SK-N-SH (cell line): ENCODE results near the gene TCF12. TPM values are rescaled to one million over a fixed set of nuclear protein-coding genes. Genes with fewer than 3 reads are reported as not detected.

ENCODE experiments used
- CTCF ChIA-PET: fragments of 300-600, 350-600 bp; formaldehyde crosslinking; extraction: SDS; loops from one replicate; lab custom pipeline; 2021; lab: Yijun Ruan, JAX
- POLR2A ChIA-PET: fragments of 350-600 bp; sonication (Branson Sonifier 250); formaldehyde crosslinking; extraction: SDS; loops from one replicate; lab custom pipeline; 2020; ENCODE audit warnings: antibody characterized with exemption, inconsistent platforms; lab: Yijun Ruan, JAX
- DNase-seq: peaks from one replicate; pipeline ENCODE4 v3.0.0; 2012
- H2AFZ ChIP-seq: fragments of 200-600 bp; sonication (generic); 2 replicates; pipeline ENCODE4 v1.8.1; 2016; ENCODE audit warnings: antibody characterized with exemption, mild to moderate bottlenecking, low read depth
- H3F3A ChIP-seq: fragments of 200-600 bp; sonication (generic); replicated peaks from 2 replicates; pipeline ENCODE3; 2016; ENCODE audit warnings: antibody characterized with exemption, mild to moderate bottlenecking; ENCODE audit not compliant: insufficient read depth
- H3K27ac ChIP-seq, 2 experiments: fragments of 200-500 bp in 1 of 2; fragments of 200-600 bp in 1 of 2; sonication (Bioruptor generic) in 1 of 2; sonication (generic), shearing (Covaris generic) in 1 of 2; 2 replicates each; pipeline versions ENCODE4 v1.5.1 to v1.6.1; 2014 to 2016; ENCODE audit warnings: low read depth in 2 of 2, inconsistent platforms in 1 of 2, low read length in 1 of 2, mild to moderate bottlenecking in 1 of 2, mixed read lengths in 1 of 2
- H3K27me3 ChIP-seq: fragments of 200-600 bp; sonication (generic), shearing (Covaris generic); 2 replicates; pipeline ENCODE4 v1.6.1; 2016; ENCODE audit warnings: mixed run types; ENCODE audit not compliant: insufficient read depth
- H3K36me3 ChIP-seq, 2 experiments: fragments of 200-500 bp in 1 of 2; fragments of 200-600 bp in 1 of 2; sonication (Bioruptor generic) in 1 of 2; sonication (generic) in 1 of 2; replicated peaks in 1 of 2; 2 replicates each; pipeline versions ENCODE3 to v1.5.1; 2014 to 2016; ENCODE audit warnings: low read length in 1 of 2, mild to moderate bottlenecking in 1 of 2; ENCODE audit not compliant: insufficient read depth in 2 of 2, control insufficient read depth in 1 of 2
- H3K4me1 ChIP-seq, 2 experiments: fragments of 200-500 bp in 1 of 2; fragments of 200-600 bp in 1 of 2; sonication (Bioruptor generic) in 1 of 2; sonication (generic), shearing (Covaris generic) in 1 of 2; 2 replicates each; pipeline versions ENCODE4 v1.5.1 to v1.6.1; 2014 to 2016; ENCODE audit warnings: low read depth in 1 of 2, low read length in 1 of 2, mixed run types in 1 of 2; ENCODE audit not compliant: insufficient read depth in 2 of 2, control insufficient read depth in 1 of 2
- H3K4me2 ChIP-seq: fragments of 200-600 bp; sonication (generic), shearing (Covaris generic); 2 replicates; pipeline ENCODE4 v1.6.1; 2017; ENCODE audit warnings: mixed run types
- H3K4me3 ChIP-seq, 2 experiments: fragments of 200-500 bp in 1 of 2; fragments of 200-600 bp in 1 of 2; sonication (Bioruptor generic) in 1 of 2; sonication (generic), shearing (Covaris generic) in 1 of 2; 2 replicates each; pipeline versions ENCODE4 v1.5.1 to v1.8.1; 2014 to 2016; ENCODE audit warnings: low read depth in 2 of 2, inconsistent platforms in 1 of 2, low read length in 1 of 2, mild to moderate bottlenecking in 1 of 2, mixed read lengths in 1 of 2, moderate library complexity in 1 of 2
- H3K79me2 ChIP-seq: fragments of 200-600 bp; sonication (generic); 2 replicates; pipeline ENCODE4 v1.8.1; 2017; ENCODE audit warnings: mild to moderate bottlenecking; ENCODE audit not compliant: insufficient read depth
- H3K9ac ChIP-seq: fragments of 200-600 bp; sonication (generic); 2 replicates; pipeline ENCODE4 v1.6.1; 2017; ENCODE audit warnings: mixed run types
- H3K9me2 ChIP-seq: fragments of 200-600 bp; sonication (generic); 2 replicates; pipeline ENCODE4 v1.6.1; 2017; ENCODE audit warnings: mixed run types
- H3K9me3 ChIP-seq: fragments of 200-600 bp; sonication (generic); 2 replicates; pipeline ENCODE4 v1.6.1; 2017; ENCODE audit warnings: mixed run types, mild to moderate bottlenecking, moderate library complexity
- H4K20me1 ChIP-seq: fragments of 200-600 bp; sonication (generic); 2 replicates; pipeline ENCODE4 v1.6.1; 2017; ENCODE audit warnings: mild to moderate bottlenecking, mixed run types; ENCODE audit not compliant: insufficient read depth
- CTCF ChIP-seq: fragments of 200-600 bp; sonication (generic); IDR thresholded peaks from 2 replicates; pipeline ENCODE4 v1.6.1; 2017; ENCODE audit warnings: antibody characterized with exemption, mild to moderate bottlenecking, moderate library complexity
- EZH2phosphoT487 ChIP-seq: fragments of 200-600 bp; sonication (generic); IDR thresholded peaks from 2 replicates; pipeline ENCODE4 v1.6.1; 2017; ENCODE audit warnings: low read depth, mixed run types, mild to moderate bottlenecking, antibody characterized with exemption, moderate library complexity, borderline replicate concordance
- FOSL2 ChIP-seq: IDR thresholded peaks from 2 replicates; pipeline ENCODE4 v1.4.0; 2012; ENCODE audit warnings: low read depth, mild to moderate bottlenecking, moderate library complexity, borderline replicate concordance
- FOXJ3 ChIP-seq: sonication (generic); formaldehyde crosslinking; IDR thresholded peaks from 2 replicates; pipeline ENCODE4 v1.5.1; 2020; ENCODE audit warnings: mild to moderate bottlenecking, missing genetic modification reagents
- GATA2 ChIP-seq: sonication (generic); formaldehyde crosslinking; IDR thresholded peaks from 2 replicates; pipeline ENCODE4 v1.5.0; 2020; ENCODE audit warnings: mild to moderate bottlenecking, missing genetic modification reagents
- JUND ChIP-seq: IDR thresholded peaks from 2 replicates; pipeline ENCODE4 v1.4.0; 2012
- MAX ChIP-seq: IDR thresholded peaks from 2 replicates; pipeline ENCODE4 v1.4.0; 2012; ENCODE audit warnings: low read depth
- NFIC ChIP-seq: IDR thresholded peaks from 2 replicates; pipeline ENCODE4 v1.4.0; 2012; ENCODE audit warnings: borderline replicate concordance
- POLR2AphosphoS5 ChIP-seq: IDR thresholded peaks from 2 replicates; pipeline ENCODE4 v1.6.1; 2012; ENCODE audit warnings: low read depth, low read length
- RAD21 ChIP-seq: IDR thresholded peaks from 2 replicates; pipeline ENCODE4 v1.6.1; 2012; ENCODE audit warnings: mild to moderate bottlenecking, low read length
- SIN3A ChIP-seq: IDR thresholded peaks from 2 replicates; pipeline ENCODE4 v1.6.1; 2012; ENCODE audit warnings: low read depth, mild to moderate bottlenecking, low read length, moderate library complexity, borderline replicate concordance
- SMC3 ChIP-seq: IDR thresholded peaks from 2 replicates; pipeline ENCODE4 v1.6.1; 2012; ENCODE audit warnings: low read depth, low read length, improper control_type of control experiment
- TAF1 ChIP-seq: IDR thresholded peaks from 2 replicates; pipeline ENCODE4 v1.6.1; 2012; ENCODE audit warnings: low read depth, mild to moderate bottlenecking, low read length, moderate library complexity, borderline replicate concordance
- TCF12 ChIP-seq: IDR thresholded peaks from 2 replicates; pipeline ENCODE4 v1.4.0; 2012
- TEAD4 ChIP-seq: IDR thresholded peaks from 2 replicates; pipeline ENCODE4 v1.4.0; 2012; ENCODE audit warnings: mild to moderate bottlenecking, borderline replicate concordance; ENCODE audit not compliant: insufficient read depth
- USF2 ChIP-seq: fragments of 150-350 bp; IDR thresholded peaks from 2 replicates; pipeline ENCODE4 v1.6.1; 2017; ENCODE audit warnings: antibody characterized with exemption, low read length, low read depth, borderline replicate concordance
- YY1 ChIP-seq: IDR thresholded peaks from 2 replicates; pipeline ENCODE4 v1.4.0; 2012; ENCODE audit warnings: low read depth, mild to moderate bottlenecking
- ZBTB33 ChIP-seq: IDR thresholded peaks from 2 replicates; pipeline ENCODE4 v1.4.0; 2012; ENCODE audit warnings: low read depth, borderline replicate concordance
- WGBS: methylation state at CpG from one replicate; pipeline ENCODE4 v1.1.6; 2017; ENCODE audit warnings: low lambda C conversion rate; 5-methylcytosine and 5-hydroxymethylcytosine counted together
- polyA plus RNA-seq, 3 experiments: library from polyadenylated mRNA; depleted of rRNA; stranded (reverse); fragments of >200 nt; gene quantifications; 2 replicates each; pipeline ENCODE4 v1.2.3, GENCODE V29; 2012
- TF ChIP-seq, protein P1 (sequence below): fragments of 150-350 bp; IDR thresholded peaks from 2 replicates; pipeline ENCODE4 v1.6.1; 2016; ENCODE audit warnings: mild to moderate bottlenecking, low read depth, low read length
- TF ChIP-seq, protein P2 (sequence below): IDR thresholded peaks from 2 replicates; pipeline ENCODE4 v1.6.1; 2012; ENCODE audit warnings: mild to moderate bottlenecking, low read depth, low read length, moderate library complexity

TCF12 gene
- polyA plus RNA-seq, 1 of the 3 experiments (the other 2 are of a cell fraction) = 49.6 TPM

- H3K4me2 ChIP-seq = no peak overlapping the region
- POLR2A ChIA-PET = interaction anchor here (0.6 kb wide), 1 partner anchor 257 kb away, joined by 4 read pairs; no protein-coding TSS in a partner anchor
- no peaks in the 10 kb centered on the region; the same call in 1 of the 2 replicates for H3K9me3 ChIP-seq
- H3K79me2 ChIP-seq = no peaks in the 10 kb centered on the region; the same call in 1 of the 2 replicates
- peaks cover 3% of the 10 kb centered on the region for H3F3A ChIP-seq
- no peaks in the 10 kb centered on the region for H4K20me1 ChIP-seq
- CTCF ChIA-PET = interaction anchor here (1.3 to 2.0 kb wide), 2 partner anchors 12 to 123 kb away, joined by 6 to 9 read pairs; no protein-coding TSS in a partner anchor
- 82% methylated on average over 5 of the region's 5 CpGs for WGBS
- H3K4me3 ChIP-seq = no peak overlapping the region
- H3K27me3 ChIP-seq = no peaks in the 10 kb centered on the region
- TF ChIP-seq SMC3 = no peak
- TF ChIP-seq GATA2 (CRISPR knock-in tag) = no peak
- no peak for TF ChIP-seq USF2
- TF ChIP-seq POLR2AphosphoS5 = no peak
- TF ChIP-seq ZBTB33 = no peak
- TF ChIP-seq TEAD4 = no peak
- no peak for TF ChIP-seq NFIC
- no peak for TF ChIP-seq FOSL2
- TF ChIP-seq MAX = no peak
- TF ChIP-seq EZH2phosphoT487 = no peak
- no peak for TF ChIP-seq JUND
- TF ChIP-seq YY1 = no peak
- TF ChIP-seq SIN3A = no peak
- TF ChIP-seq RAD21 = no peak
- TF ChIP-seq TCF12 = no peak
- no peak for TF ChIP-seq TAF1
- TF ChIP-seq, protein P1, sequence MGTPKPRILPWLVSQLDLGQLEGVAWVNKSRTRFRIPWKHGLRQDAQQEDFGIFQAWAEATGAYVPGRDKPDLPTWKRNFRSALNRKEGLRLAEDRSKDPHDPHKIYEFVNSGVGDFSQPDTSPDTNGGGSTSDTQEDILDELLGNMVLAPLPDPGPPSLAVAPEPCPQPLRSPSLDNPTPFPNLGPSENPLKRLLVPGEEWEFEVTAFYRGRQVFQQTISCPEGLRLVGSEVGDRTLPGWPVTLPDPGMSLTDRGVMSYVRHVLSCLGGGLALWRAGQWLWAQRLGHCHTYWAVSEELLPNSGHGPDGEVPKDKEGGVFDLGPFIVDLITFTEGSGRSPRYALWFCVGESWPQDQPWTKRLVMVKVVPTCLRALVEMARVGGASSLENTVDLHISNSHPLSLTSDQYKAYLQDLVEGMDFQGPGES = no peak
- TF ChIP-seq FOXJ3 (CRISPR knock-in tag) = no peak
- TF ChIP-seq, protein P2, sequence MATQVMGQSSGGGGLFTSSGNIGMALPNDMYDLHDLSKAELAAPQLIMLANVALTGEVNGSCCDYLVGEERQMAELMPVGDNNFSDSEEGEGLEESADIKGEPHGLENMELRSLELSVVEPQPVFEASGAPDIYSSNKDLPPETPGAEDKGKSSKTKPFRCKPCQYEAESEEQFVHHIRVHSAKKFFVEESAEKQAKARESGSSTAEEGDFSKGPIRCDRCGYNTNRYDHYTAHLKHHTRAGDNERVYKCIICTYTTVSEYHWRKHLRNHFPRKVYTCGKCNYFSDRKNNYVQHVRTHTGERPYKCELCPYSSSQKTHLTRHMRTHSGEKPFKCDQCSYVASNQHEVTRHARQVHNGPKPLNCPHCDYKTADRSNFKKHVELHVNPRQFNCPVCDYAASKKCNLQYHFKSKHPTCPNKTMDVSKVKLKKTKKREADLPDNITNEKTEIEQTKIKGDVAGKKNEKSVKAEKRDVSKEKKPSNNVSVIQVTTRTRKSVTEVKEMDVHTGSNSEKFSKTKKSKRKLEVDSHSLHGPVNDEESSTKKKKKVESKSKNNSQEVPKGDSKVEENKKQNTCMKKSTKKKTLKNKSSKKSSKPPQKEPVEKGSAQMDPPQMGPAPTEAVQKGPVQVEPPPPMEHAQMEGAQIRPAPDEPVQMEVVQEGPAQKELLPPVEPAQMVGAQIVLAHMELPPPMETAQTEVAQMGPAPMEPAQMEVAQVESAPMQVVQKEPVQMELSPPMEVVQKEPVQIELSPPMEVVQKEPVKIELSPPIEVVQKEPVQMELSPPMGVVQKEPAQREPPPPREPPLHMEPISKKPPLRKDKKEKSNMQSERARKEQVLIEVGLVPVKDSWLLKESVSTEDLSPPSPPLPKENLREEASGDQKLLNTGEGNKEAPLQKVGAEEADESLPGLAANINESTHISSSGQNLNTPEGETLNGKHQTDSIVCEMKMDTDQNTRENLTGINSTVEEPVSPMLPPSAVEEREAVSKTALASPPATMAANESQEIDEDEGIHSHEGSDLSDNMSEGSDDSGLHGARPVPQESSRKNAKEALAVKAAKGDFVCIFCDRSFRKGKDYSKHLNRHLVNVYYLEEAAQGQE = no peak
- TF ChIP-seq CTCF = no peak
- TF ChIP-seq, all 33 proteins: peak for 0
- peak overlapping the region in 1 of 2 experiments; percentile 68; a peak in 2 of 4 replicates for H3K27ac ChIP-seq
- no peaks in the 10 kb centered on the region for H3K9me2 ChIP-seq
- DNase-seq = no peak
- H3K4me1 ChIP-seq = peaks cover 0 to 10% of the 10 kb centered on the region in 2 experiments; a peak in 2 of 4 replicates
- no peak overlapping the region for H2AFZ ChIP-seq
- no peak overlapping the region for H3K9ac ChIP-seq
- H3K36me3 ChIP-seq = peaks cover 0 to 35% of the 10 kb centered on the region in 2 experiments
Measured at GRCh38 chr15:57183614-57184344, 265.3 kb downstream of the TCF12 start.
